Thyroid gland (tissue), 4 donors: ENCODE measurements around the gene NOX4. TPM values are rescaled to one million over a fixed set of nuclear protein-coding genes. Genes with fewer than 3 reads are reported as not detected.
"Not testable (repeated sequence)": the region's sequence is repeated elsewhere in the genome, so short reads cannot be mapped to it uniquely, and the experiment has no call there.

ENCODE experiments used
- DNase-seq, 2 donors: peaks; one replicate each; pipeline ENCODE4 v3.0.0-alpha.2; 2019
- H3K27ac ChIP-seq, 3 donors: fragments of 200-600 bp; sonication (generic); 1 replicate in 2 of 3; 2 replicates in 1 of 3; pipeline ENCODE4 v1.5.1; 2016 to 2019; ENCODE audit warnings: mild to moderate bottlenecking in 1 of 3, moderate library complexity in 1 of 3
- H3K27me3 ChIP-seq: fragments of 200-600 bp; sonication (generic); one replicate; pipeline ENCODE4 v1.5.1; 2019
- H3K36me3 ChIP-seq, 2 donors: fragments of 200-600 bp; sonication (generic); one replicate each; pipeline ENCODE4 v1.5.1; 2016 to 2019
- H3K4me1 ChIP-seq, 2 donors: fragments of 200-600 bp; sonication (generic); one replicate each; pipeline ENCODE4 v1.5.1; 2017 to 2019
- H3K4me3 ChIP-seq, 3 donors: fragments of 200-600 bp; sonication (generic); replicated peaks in 1 of 3; 1 replicate in 2 of 3; 2 replicates in 1 of 3; pipeline ENCODE4 v1.5.1; 2016; ENCODE audit warnings: mild to moderate bottlenecking in 1 of 3
- H3K9me3 ChIP-seq: fragments of 200-600 bp; sonication (generic); one replicate; pipeline ENCODE4 v1.5.1; 2017
- POLR2A ChIP-seq, 2 donors: fragments of 450-650 bp; IDR thresholded peaks; one replicate each; pipeline ENCODE4 v1.6.1; 2017; ENCODE audit warnings: antibody characterized with exemption in 2 of 2, mild to moderate bottlenecking in 2 of 2, moderate library complexity in 1 of 2
- WGBS, 2 donors: methylation state at CpG; one replicate each; pipeline ENCODE4 v1.1.5; 2017; 5-methylcytosine and 5-hydroxymethylcytosine counted together
- intact Hi-C: fragments of 100-400 bp; cut with DNase I; formaldehyde crosslinking; loops from one replicate; pipeline ENCODE4 v1.15.1; 2023
- total RNA-seq, 4 donors: library from RNA; depleted of rRNA; stranded (reverse); fragments of >200 nt; gene quantifications; one replicate each; pipeline ENCODE4 v1.2.3, GENCODE V29; 2016
- TF ChIP-seq, protein P1 (sequence below), 6 experiments: fragments of 200-600 bp in 3 of 6; fragments of 450-650 bp in 3 of 6; sonication (generic) in 3 of 6; IDR thresholded peaks; one replicate each; pipeline ENCODE4 v1.5.1; 2016 to 2019; ENCODE audit warnings: antibody characterized with exemption in 6 of 6, mild to moderate bottlenecking in 2 of 6, inconsistent platforms in 1 of 6, moderate library complexity in 1 of 6

The NOX4 gene
- total RNA-seq, 4 donors from 2014 or later = 2.3 to 35.9 (median 17.6) TPM

- DNase-seq = no peak
- Histone ChIP-seq H3K4me3 (no peak overlapping the region), H3K9me3 (no peaks in the 10 kb centered on the region), H3K4me1 (no peaks in the 10 kb centered on the region), H3K36me3 (no peaks in the 10 kb centered on the region), H3K27ac (peak overlapping the region in 1 of 3 donors; percentile 12), H3K27me3 (no peaks in the 10 kb centered on the region)
- WGBS, 2 donors = 66 to 84% methylated on average over 3 of the region's 3 CpGs
- TF ChIP-seq, protein P1, sequence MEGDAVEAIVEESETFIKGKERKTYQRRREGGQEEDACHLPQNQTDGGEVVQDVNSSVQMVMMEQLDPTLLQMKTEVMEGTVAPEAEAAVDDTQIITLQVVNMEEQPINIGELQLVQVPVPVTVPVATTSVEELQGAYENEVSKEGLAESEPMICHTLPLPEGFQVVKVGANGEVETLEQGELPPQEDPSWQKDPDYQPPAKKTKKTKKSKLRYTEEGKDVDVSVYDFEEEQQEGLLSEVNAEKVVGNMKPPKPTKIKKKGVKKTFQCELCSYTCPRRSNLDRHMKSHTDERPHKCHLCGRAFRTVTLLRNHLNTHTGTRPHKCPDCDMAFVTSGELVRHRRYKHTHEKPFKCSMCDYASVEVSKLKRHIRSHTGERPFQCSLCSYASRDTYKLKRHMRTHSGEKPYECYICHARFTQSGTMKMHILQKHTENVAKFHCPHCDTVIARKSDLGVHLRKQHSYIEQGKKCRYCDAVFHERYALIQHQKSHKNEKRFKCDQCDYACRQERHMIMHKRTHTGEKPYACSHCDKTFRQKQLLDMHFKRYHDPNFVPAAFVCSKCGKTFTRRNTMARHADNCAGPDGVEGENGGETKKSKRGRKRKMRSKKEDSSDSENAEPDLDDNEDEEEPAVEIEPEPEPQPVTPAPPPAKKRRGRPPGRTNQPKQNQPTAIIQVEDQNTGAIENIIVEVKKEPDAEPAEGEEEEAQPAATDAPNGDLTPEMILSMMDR (IDR thresholded peaks at IDR 0.05) = no peak
- no peak for TF ChIP-seq POLR2A (IDR thresholded peaks at IDR 0.05)
- intact Hi-C loops = no loop called here
Observed at GRCh38 chr11:89381094-89381493, 110.1 kb downstream of the NOX4 start.

DNA sequence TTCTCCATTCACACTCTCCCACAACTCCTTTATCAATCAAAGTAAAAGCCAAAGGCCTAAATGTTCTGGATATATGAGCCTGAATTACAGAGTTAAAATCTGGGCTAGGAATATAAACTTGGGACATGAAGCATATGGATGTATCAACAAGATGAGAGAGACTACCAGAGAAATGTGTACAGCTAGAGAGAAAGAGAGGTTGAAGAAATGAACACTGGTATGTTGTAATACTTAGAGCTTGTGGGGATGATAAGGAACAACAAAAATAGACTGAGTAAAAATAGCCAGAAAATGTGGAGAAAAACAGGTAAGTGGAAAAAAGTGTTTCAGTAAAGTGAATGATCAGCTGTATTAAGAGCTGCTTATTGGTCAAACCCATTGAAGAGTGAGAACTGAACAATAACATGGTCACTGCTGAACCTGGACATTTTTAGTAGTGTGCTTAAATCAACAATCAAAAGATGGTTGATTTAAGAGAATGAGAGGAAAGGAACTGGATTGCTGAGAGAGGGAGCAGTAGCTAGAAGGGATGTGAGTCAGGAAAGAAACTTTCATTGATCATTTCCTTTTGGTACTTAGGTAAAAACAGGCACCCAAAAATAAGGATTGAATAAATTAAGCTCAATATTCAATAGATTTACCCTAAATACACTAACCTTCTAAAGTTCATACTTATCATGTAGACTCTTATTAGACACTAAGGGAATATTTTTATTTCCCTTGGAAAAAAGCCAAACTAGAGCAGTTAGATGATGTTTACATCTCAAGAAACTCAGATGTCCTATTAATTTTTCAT, 111.0 kb downstream of the NOX4 start:
- H3K27ac ChIP-seq, H3K4me1 ChIP-seq, H3K9me3 ChIP-seq, DNase-seq, intact Hi-C loops, H3K27me3 ChIP-seq, H3K4me3 ChIP-seq, H3K36me3 ChIP-seq: not testable (repeated sequence)

GRCh38 chr11:89378986-89379385, 112.2 kb downstream of the NOX4 start:
- H3K27ac ChIP-seq, H3K4me1 ChIP-seq, H3K9me3 ChIP-seq, DNase-seq, intact Hi-C loops, H3K4me3 ChIP-seq, H3K27me3 ChIP-seq, H3K36me3 ChIP-seq: not testable (repeated sequence)
- 51 to 67% methylated on average over 1 of the region's 1 CpG for WGBS, 2 donors

GRCh38 chr11:89369356-89369755, 121.8 kb downstream of the NOX4 start:
- H3K4me1 ChIP-seq, H3K27ac ChIP-seq, H3K4me3 ChIP-seq, H3K9me3 ChIP-seq, H3K27me3 ChIP-seq, H3K36me3 ChIP-seq, DNase-seq, intact Hi-C loops: not testable (repeated sequence)
- 91 to 92% methylated on average over 2 of the region's 2 CpGs for WGBS, 2 donors

- DNase-seq, H3K27ac ChIP-seq, H3K9me3 ChIP-seq, intact Hi-C loops, H3K4me3 ChIP-seq, H3K27me3 ChIP-seq, H3K36me3 ChIP-seq, H3K4me1 ChIP-seq: not testable (repeated sequence)
- 69 to 70% methylated on average over 2 of the region's 2 CpGs for WGBS, 2 donors
Observed at GRCh38 chr11:89364856-89365255, 126.3 kb downstream of the NOX4 start.

DNA sequence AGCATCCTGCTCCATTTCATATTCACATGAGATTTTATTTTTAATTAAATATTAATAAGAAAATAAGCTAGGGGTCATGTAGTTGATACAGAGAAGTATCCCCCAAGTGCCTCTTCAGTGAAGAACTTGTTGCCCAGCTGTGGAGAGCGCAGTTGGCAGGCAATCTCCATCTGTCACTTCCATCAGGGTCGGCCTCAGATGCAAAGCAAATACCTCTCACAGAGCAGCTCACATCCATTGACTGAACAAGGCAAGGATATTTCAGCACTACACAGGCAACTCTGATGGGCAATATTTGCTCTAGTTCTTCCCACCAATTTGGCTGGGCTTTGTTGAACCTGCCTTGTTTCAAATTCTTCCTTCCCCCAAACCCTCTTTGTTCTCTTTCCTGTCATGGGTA, 129.4 kb downstream of the NOX4 start:
- intact Hi-C loops = no loop called here
- WGBS, 2 donors = 31 to 45% methylated on average over 2 of the region's 2 CpGs

GRCh38 chr11:89359208-89359607, 132.0 kb downstream of the NOX4 start:
- H3K27ac ChIP-seq, H3K4me1 ChIP-seq, H3K9me3 ChIP-seq, H3K4me3 ChIP-seq, H3K27me3 ChIP-seq, intact Hi-C loops, DNase-seq, H3K36me3 ChIP-seq: not testable (repeated sequence)

More for the DNA sequence above, 129.4 kb downstream of the NOX4 start:
- no peaks in the 10 kb centered on the region for H3K27me3 ChIP-seq
- no peaks in the 10 kb centered on the region for H3K9me3 ChIP-seq
- H3K4me3 ChIP-seq = no peak overlapping the region
- no peaks in the 10 kb centered on the region for H3K4me1 ChIP-seq
- no peaks in the 10 kb centered on the region for H3K36me3 ChIP-seq
- DNase-seq = no peak
- TF ChIP-seq POLR2A (IDR thresholded peaks at IDR 0.05) = no peak
- TF ChIP-seq, protein P1 (IDR thresholded peaks at IDR 0.05) = no peak
- no peak overlapping the region for H3K27ac ChIP-seq

GRCh38 chr11:89358761-89359160, 132.4 kb downstream of the NOX4 start:
- 48 to 58% methylated on average over 4 of the region's 4 CpGs for WGBS, 2 donors

More at GRCh38 chr11:89358761-89359160, 132.4 kb downstream of the NOX4 start:
- no peak for DNase-seq
- H3K4me1 ChIP-seq = no peaks in the 10 kb centered on the region
- no peak overlapping the region for H3K4me3 ChIP-seq
- no peak overlapping the region for H3K27ac ChIP-seq
- H3K36me3 ChIP-seq = no peaks in the 10 kb centered on the region
- H3K27me3 ChIP-seq = no peaks in the 10 kb centered on the region
- H3K9me3 ChIP-seq = no peaks in the 10 kb centered on the region
- intact Hi-C loops = no loop called here
- TF ChIP-seq POLR2A (IDR thresholded peaks at IDR 0.05) = no peak
- TF ChIP-seq, protein P1 (IDR thresholded peaks at IDR 0.05) = no peak
